ENCODE data around the gene CLC.

GRCh38 chr19:39765091-39766076, 27.6 kb upstream of the CLC start:
- TF ChIP-seq CTCF (IDR thresholded peaks at IDR 0.05): peak; percentile 90
- no peak for TF ChIP-seq ZFX (IDR thresholded peaks at IDR 0.05; ENCODE audit: borderline replicate concordance)

Measured in 22Rv1 (cell line).